ENCODE results near the gene DLG2. TPM values are rescaled to one million over a fixed set of nuclear protein-coding genes. Genes with fewer than 3 reads are reported as not detected.

DLG2 gene
- total and polyA plus RNA-seq, 11 donors, result 2.4 to 13.9 (median 7.1) TPM

DNA sequence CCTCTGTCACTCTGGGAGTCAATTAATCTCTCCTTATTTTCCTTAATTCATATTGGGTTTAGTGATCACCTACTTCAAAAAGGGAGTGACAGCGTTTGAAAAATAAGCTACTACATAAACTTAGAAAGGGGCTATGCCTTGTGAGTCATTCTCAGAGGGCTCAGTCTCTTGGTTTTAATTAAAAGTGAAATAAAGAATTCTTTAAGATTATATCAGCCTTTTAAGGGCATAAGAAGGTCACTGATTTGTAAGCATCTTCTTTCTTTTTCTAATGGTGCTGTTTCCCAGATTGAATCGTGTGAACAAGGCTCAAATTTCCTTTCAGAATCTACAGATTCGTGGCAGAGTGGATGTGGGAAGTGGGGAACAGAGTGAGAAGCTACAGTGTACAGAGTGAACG is 1704.8 kb downstream of the DLG2 start:
- Histone ChIP-seq H3K9me3 (peaks cover 0 to 6% (median 0%) of the 10 kb centered on the region in 12 donors), H3K36me3 (no peaks in the 10 kb centered on the region), H3K4me1 (peaks cover 0 to 3% (median 0%) of the 10 kb centered on the region in 12 donors), H3K4me3 (no peak overlapping the region), H3K27me3 (no peaks in the 10 kb centered on the region), H3K27ac (no peak overlapping the region)
- no peak for DNase-seq
- ATAC-seq, result no peak
- 58 to 64% (median 61%) methylated on average over 4 of the region's 4 CpGs for WGBS, 4 donors
- TF ChIP-seq POLR2A (IDR thresholded peaks at IDR 0.05), result no peak
- TF ChIP-seq, protein P1, sequence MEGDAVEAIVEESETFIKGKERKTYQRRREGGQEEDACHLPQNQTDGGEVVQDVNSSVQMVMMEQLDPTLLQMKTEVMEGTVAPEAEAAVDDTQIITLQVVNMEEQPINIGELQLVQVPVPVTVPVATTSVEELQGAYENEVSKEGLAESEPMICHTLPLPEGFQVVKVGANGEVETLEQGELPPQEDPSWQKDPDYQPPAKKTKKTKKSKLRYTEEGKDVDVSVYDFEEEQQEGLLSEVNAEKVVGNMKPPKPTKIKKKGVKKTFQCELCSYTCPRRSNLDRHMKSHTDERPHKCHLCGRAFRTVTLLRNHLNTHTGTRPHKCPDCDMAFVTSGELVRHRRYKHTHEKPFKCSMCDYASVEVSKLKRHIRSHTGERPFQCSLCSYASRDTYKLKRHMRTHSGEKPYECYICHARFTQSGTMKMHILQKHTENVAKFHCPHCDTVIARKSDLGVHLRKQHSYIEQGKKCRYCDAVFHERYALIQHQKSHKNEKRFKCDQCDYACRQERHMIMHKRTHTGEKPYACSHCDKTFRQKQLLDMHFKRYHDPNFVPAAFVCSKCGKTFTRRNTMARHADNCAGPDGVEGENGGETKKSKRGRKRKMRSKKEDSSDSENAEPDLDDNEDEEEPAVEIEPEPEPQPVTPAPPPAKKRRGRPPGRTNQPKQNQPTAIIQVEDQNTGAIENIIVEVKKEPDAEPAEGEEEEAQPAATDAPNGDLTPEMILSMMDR (IDR thresholded peaks at IDR 0.05), result no peak
- intact Hi-C loops (cut with DNase I), result no loop called here

- WGBS, 4 donors, result 79 to 83% (median 80%) methylated on average over 7 of the region's 7 CpGs
- H3K4me1 ChIP-seq, result peaks cover 0 to 3% (median 0%) of the 10 kb centered on the region in 12 donors
- H3K27ac ChIP-seq, result no peak overlapping the region
- no peak overlapping the region for H3K4me3 ChIP-seq
- H3K27me3 ChIP-seq, result no peaks in the 10 kb centered on the region
- ATAC-seq (no peak), DNase-seq (no peak)
- intact Hi-C loops (cut with DNase I), result no loop called here
- H3K36me3 ChIP-seq, result no peaks in the 10 kb centered on the region
- peaks cover 0 to 6% (median 0%) of the 10 kb centered on the region in 12 donors for H3K9me3 ChIP-seq
- TF ChIP-seq POLR2A (IDR thresholded peaks at IDR 0.05), result no peak
- TF ChIP-seq, protein P1 (IDR thresholded peaks at IDR 0.05), result no peak
These were observed 1705.5 kb downstream of the DLG2 start for GRCh38 chr11:83921447-83922192.

- peak in 4 of 5 donors; percentile 8 to 56 (median 50) for DNase-seq
- intact Hi-C loops (cut with DNase I), result no loop called here
- TF ChIP-seq, protein P1 (IDR thresholded peaks at IDR 0.05), result no peak
- TF ChIP-seq POLR2A (IDR thresholded peaks at IDR 0.05), result no peak
These were observed 1708.7 kb downstream of the DLG2 start for GRCh38 chr11:83918476-83918875.

DNA sequence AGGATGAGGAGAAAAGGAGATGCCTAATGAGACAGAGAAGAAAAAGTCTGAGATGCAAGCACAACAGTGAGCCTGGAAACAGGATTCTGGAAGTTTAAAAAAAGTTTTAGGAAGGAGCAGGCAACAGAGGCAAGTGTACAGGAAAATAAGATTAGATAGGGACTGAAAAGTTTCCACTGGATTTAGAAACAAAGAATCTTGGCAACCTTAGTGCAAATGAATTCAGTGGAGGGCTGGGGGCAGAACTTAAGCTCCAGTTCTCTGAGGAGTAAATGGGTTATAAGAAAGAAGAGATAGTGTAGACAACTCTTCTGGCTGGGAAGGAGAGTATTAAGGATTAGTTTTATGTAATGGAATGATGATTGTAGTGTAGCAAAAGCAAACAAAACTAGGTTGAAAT is 1712.1 kb downstream of the DLG2 start:
- Histone ChIP-seq H3K36me3 (no peaks in the 10 kb centered on the region), H3K9me3 (no peaks in the 10 kb centered on the region), H3K27me3 (no peaks in the 10 kb centered on the region), H3K4me1 (peaks cover 0 to 7% (median 0%) of the 10 kb centered on the region in 12 donors), H3K27ac (no peak overlapping the region), H3K4me3 (no peak overlapping the region)
- ATAC-seq (peak in 1 of 4 donors; percentile 20), DNase-seq (no peak)
- TF ChIP-seq POLR2A (IDR thresholded peaks at IDR 0.05), result no peak
- TF ChIP-seq, protein P1 (IDR thresholded peaks at IDR 0.05), result no peak
- intact Hi-C loops (cut with DNase I), result no loop called here

More at GRCh38 chr11:83918476-83918875, 1708.7 kb downstream of the DLG2 start:
- peak in 3 of 4 donors; percentile 34 to 60 (median 42) for ATAC-seq
- H3K27ac ChIP-seq, result no peak overlapping the region
- peaks cover 0 to 7% (median 0%) of the 10 kb centered on the region in 12 donors for H3K4me1 ChIP-seq
- no peaks in the 10 kb centered on the region for H3K27me3 ChIP-seq
- no peaks in the 10 kb centered on the region for H3K36me3 ChIP-seq
- H3K9me3 ChIP-seq, result no peaks in the 10 kb centered on the region
- 40 to 56% (median 46%) methylated on average over 3 of the region's 3 CpGs for WGBS, 4 donors
- no peak overlapping the region for H3K4me3 ChIP-seq
